ENCODE results near the gene ZNF512B.
"Not testable (repeated sequence)": the region's sequence is repeated elsewhere in the genome, so short reads cannot be mapped to it uniquely, and the experiment has no call there.

The ZNF512B gene, protein sequence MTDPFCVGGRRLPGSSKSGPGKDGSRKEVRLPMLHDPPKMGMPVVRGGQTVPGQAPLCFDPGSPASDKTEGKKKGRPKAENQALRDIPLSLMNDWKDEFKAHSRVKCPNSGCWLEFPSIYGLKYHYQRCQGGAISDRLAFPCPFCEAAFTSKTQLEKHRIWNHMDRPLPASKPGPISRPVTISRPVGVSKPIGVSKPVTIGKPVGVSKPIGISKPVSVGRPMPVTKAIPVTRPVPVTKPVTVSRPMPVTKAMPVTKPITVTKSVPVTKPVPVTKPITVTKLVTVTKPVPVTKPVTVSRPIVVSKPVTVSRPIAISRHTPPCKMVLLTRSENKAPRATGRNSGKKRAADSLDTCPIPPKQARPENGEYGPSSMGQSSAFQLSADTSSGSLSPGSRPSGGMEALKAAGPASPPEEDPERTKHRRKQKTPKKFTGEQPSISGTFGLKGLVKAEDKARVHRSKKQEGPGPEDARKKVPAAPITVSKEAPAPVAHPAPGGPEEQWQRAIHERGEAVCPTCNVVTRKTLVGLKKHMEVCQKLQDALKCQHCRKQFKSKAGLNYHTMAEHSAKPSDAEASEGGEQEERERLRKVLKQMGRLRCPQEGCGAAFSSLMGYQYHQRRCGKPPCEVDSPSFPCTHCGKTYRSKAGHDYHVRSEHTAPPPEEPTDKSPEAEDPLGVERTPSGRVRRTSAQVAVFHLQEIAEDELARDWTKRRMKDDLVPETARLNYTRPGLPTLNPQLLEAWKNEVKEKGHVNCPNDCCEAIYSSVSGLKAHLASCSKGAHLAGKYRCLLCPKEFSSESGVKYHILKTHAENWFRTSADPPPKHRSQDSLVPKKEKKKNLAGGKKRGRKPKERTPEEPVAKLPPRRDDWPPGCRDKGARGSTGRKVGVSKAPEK

DNA sequence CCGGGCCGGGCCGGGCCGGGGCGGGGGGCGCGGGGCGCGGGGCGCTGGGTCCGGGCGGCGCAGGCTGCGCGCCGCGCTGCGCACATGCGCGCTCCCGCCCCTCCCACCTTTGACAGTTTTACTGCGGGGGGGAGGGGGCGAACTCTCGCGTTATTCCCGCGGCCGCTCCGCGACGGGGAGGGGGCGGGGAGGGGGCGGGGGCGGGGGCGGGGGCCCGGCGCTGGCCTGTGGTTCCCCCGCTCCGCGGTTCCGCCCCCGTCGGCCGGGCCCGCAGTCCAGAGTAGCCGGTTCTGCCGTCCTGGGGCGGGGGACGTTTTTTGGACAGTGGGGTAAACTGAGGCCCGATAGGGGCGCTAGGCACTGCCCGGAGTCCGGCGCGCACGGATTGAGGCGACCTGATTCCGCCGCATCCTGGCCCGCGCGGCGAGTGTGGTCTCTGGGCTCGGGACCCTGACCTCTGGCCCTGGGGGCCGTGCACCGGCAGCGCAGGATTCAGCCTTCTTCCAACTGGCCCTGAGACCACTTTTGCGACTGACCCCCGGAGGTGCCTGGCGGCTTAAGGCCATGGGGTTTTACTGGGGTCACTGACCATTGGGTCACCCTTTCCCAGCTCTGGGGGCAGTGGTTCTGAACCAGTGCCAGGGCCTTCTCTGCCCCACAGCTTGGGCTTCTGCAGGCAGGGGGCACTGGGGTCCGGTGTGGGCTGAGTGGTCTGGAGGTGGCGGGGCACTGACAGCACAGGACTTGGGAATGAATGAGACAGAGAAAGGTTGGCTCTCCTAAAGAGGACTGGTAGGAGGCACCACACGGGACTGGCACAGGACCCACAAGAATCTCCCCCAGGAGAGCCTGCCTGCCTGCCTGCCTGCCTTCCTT, at the start of gene ZNF512B:
Gene ZNF512B, minus strand, starts transcription at position 93 of the 876 bp plus-strand sequence. CDS start 1,980 bp downstream, outside the sequence.
- H3K4me3 ChIP-seq (ENCODE audit: low read length) = peak within 1 kb of the TSS; percentile 86
- no peak for TF ChIP-seq ZNF274 (IDR thresholded peaks at IDR 0.05; ENCODE audit: low read depth, low read length)

DNA sequence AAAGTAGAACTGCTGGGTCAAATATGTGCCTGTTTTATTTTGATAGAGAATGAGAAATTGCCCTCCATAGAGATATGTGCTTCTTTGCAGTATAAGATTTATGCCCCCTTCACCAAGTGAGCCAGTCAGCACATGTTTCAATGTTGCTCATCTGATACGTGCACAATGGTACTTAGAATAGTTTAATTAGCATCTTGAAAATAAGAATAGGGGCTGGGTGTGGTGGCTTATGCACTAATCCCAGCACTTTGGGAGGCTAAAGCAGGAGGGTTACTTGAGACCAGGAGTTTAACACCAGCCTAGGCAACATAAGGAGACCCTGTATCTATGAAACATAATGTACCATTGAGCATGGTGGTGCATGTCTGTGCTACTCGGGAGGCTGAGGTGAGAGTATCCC, 45.9 kb upstream of the ZNF512B start:
- H3K4me3 ChIP-seq (ENCODE audit: low read length) = no peak overlapping the region

DNA sequence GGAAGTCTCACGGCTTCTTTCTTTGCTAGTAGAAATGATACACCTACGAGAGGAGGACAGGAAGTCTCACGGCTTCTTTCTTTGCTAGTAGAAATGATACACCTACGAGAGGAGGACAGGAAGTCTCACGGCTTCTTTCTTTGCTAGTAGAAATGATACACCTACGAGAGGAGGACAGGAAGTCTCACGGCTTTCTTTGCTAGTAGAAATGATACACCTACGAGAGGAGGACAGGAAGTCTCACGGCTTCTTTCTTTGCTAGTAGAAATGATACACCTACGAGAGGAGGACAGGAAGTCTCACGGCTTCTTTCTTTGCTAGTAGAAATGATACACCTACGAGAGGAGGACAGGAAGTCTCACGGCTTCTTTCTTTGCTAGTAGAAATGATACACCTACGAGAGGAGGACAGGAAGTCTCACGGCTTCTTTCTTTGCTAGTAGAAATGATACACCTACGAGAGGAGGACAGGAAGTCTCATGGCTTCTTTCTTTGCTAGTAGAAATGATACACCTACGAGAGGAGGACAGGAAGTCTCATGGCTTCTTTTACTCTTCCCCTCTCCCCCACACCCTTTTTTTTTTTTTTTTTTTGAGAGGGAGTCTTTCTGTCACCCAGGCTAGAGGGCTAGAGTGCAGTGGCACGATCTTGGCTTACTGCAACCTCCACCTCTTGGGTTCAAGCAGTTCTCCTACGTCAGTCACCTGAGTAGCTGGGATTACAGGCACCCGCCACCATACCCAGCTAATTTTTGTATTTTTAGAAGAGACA, 42.8 kb upstream of the ZNF512B start:
- H3K4me3 ChIP-seq (ENCODE audit: low read length) = not testable (repeated sequence)

More for the DNA sequence above, 45.9 kb upstream of the ZNF512B start:
- TF ChIP-seq ZNF274 (IDR thresholded peaks at IDR 0.05; ENCODE audit: low read depth, low read length) = no peak

DNA sequence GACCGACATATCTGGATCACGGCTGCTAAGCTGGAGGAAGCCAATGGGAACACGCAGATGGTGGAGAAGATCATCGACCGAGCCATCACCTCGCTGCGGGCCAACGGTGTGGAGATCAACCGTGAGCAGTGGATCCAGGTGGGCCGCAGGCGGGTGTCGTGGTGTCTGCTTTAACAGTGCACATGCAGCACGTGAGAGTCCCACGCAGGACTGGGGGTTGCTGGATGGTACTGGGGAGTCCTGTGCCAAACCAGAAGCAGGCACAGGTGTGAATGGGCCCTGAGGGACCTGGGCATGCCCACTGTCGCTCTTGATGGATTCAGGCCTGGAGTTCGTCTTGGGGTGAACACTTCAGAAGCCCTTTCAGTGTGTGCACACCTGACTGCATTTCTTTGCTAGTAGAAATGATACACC, 41.6 kb upstream of the ZNF512B start:
- no peak overlapping the region for H3K4me3 ChIP-seq (ENCODE audit: low read length)
- TF ChIP-seq ZNF274 (IDR thresholded peaks at IDR 0.05; ENCODE audit: low read depth, low read length) = no peak

DNA sequence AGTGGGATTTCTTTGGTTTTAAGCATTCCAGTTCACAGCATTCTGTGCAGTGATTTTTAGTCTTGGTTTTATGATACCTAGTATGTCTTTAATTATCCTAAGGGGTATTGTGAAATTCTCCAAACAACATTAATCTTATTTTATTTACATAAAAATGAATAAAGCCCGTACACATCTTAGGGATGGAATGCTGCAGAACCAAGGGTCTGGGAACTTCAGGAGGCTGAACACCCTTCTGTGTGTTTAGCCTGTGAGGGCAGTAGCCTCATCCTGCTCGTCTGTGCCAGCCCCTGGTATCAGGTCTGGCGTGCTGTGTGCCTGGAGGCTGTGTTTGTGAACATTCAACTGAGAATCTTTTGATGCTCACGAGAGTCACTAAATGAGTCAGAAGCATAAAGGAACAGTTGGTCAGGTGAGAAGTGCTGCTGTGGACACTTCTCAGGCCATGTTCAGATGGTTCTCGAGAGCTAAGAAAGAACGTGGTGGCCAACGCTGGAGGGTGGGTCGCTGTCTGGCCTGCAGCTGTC, 41.0 kb upstream of the ZNF512B start:
- H3K4me3 ChIP-seq (ENCODE audit: low read length) = no peak overlapping the region
- TF ChIP-seq ZNF274 (IDR thresholded peaks at IDR 0.05; ENCODE audit: low read depth, low read length) = no peak

DNA sequence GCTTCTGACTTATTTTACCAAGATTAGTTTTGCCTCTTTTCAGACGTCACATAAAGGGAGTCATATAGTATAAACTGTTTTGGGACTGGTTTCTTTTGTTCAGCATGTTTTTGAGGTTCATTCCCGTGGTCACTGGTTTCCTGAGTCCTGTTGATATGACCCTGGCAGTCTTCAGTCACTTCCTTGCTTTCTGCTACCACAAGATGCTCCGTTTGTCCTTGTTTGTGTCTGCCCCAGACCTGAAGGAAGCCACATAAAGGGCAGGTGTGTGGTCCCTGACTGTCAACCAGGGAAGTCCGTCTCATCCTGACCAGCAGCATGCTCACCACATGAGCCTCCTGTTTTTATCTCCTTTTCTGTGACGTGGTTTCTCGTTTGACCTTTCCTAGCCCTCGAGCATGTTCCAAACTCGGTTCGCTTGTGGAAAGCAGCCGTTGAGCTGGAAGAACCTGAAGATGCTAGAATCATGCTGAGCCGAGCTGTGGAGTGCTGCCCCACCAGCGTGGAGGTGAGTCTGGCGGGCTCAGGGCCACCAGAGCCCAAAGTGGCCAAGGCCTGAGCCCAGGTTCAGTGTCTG, 40.2 kb upstream of the ZNF512B start:
- TF ChIP-seq ZNF274 (IDR thresholded peaks at IDR 0.05; ENCODE audit: low read depth, low read length) = no peak
- H3K4me3 ChIP-seq (ENCODE audit: low read length) = no peak overlapping the region

DNA sequence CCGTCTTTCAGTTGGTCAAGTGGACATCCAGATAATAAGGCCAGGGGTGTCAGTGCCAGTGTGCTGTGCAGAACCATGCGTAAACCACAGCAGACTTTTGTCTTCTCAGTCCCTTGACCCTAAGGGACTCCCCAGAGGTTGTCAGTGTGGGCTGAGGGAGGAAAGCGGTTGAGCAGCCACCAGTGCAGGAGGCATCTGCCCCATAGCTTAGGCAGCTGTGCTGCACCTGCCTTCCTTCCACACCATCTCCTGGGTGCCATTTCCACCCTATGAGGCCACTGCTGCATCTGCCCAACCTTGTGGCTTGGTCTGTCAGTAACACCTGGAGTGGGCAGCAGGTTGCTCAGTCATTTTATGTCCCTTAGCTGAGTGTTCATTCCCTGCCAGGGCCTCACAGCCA, 37.2 kb upstream of the ZNF512B start:
- TF ChIP-seq ZNF274 (IDR thresholded peaks at IDR 0.05; ENCODE audit: low read depth, low read length) = no peak
- no peak overlapping the region for H3K4me3 ChIP-seq (ENCODE audit: low read length)

DNA sequence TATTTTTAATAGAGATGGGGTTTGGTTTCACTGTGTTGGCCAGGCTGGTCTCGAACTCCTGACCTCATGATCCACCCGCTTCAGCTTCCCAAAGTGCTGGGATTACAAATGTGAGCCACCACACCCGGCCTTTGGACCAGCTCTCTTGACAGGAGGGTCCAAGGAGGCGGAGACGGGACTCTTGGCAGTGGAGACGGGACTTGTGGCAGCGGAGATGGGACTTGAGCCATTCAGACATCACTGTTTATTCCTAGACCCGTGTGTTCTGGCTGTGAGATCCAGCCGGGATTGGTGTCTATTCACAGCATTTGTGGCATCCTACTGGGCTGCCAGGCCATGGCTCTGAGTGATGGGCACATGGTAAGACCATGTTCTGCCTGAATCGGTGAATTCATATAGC, 36.8 kb upstream of the ZNF512B start:
- H3K4me3 ChIP-seq (ENCODE audit: low read length) = no peak overlapping the region
- no peak for TF ChIP-seq ZNF274 (IDR thresholded peaks at IDR 0.05; ENCODE audit: low read depth, low read length)

DNA sequence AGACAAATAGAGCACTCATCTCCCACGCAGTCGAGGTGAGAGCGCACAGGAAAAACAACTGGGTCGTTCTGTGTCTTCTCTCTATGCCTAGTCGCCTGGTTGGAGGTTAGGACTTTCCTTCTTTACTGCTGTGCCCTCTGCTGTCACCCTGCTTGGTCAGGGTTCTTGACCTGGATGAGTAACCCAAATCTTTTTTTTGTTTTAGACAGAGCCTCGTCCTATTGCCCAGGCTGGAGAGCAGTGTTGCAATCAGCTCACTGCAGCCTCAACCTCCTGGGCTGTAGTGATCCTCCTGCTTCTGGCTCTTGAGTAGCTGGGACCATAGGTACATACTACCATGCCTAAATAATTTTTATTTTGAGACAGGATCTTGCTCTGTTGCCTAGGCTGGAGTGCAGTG, 35.7 kb upstream of the ZNF512B start:
- no peak for TF ChIP-seq ZNF274 (IDR thresholded peaks at IDR 0.05; ENCODE audit: low read depth, low read length)

DNA sequence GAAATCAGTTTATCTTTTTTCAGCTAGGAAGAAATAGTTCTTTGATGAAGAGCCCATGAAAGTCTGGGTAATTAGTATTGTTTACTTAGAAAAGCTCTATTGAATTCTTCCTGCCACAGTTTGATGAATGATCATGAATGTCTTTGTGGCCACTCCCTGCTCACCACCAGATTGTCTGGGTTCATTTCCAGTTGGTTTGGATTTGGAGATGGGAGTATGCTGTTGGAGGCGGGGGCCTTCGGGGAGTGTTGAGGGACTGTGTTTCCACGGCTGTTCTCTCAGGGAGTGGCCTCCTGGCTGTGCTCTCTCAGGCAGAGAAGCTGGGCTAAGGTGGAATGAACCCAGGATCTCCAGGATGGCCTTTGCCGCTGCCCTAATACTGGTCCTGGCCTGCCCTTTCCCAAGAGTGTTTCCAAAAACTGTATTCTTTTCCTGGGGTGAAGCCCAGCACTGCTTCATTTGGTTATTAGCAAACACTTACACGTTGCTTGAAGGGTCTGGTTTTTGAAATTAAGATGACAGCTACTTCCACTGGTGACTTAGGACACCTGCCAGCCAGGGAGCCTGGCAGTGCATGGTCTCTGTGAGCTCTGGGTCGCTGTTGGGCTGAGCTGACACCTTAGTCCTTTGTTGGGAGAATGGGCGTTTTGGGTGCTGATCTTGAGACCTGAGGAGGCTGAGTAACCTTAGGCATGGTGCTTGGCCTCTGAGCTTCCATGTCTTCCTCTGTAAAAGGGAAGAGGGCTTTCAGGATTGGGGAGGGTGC, 34.4 kb upstream of the ZNF512B start:
- no peak for TF ChIP-seq ZNF274 (IDR thresholded peaks at IDR 0.05; ENCODE audit: low read depth, low read length)
- no peak overlapping the region for H3K4me3 ChIP-seq (ENCODE audit: low read length)

More for the DNA sequence above, 35.7 kb upstream of the ZNF512B start:
- no peak overlapping the region for H3K4me3 ChIP-seq (ENCODE audit: low read length)

DNA sequence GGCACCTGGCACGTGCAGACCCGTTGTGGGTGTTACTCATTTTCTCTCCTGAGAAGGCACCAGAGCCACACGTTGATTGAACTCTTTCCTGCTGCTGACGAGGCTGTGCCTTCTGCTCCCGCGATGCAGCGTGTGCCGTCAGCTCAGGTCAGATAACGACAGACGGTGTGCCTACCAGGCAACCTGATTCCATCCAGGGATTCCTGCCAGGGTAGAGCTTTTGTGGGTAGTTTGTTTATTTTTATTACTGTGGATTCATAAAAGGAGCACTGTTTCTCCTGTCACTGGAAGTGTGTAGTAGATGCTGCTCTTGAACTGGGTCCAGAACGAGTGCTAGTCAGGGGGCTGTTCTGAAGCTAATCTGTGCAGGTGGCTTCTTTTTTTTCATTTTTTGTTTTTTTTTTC, 31.9 kb upstream of the ZNF512B start:
- no peak for TF ChIP-seq ZNF274 (IDR thresholded peaks at IDR 0.05; ENCODE audit: low read depth, low read length)
- no peak overlapping the region for H3K4me3 ChIP-seq (ENCODE audit: low read length)

DNA sequence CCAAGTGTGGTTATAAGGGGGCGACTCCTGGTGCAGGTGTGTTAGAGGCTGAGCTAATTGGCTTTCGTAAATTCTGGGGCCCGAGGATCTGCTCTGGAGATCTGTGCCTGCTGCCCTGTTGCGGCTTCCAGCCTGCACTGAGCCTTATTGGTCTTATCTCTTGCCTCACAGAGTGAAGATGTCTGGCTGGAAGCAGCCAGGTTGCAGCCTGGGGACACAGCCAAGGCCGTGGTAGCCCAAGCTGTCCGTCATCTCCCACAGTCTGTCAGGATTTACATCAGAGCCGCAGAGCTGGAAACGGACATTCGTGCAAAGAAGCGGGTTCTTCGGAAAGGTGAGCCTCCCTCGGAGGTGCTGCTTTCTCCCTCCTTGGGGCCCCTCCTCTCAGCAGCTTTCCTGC, 31.2 kb upstream of the ZNF512B start:
- H3K4me3 ChIP-seq (ENCODE audit: low read length) = no peak overlapping the region

More for the DNA sequence above, 31.2 kb upstream of the ZNF512B start:
- no peak for TF ChIP-seq ZNF274 (IDR thresholded peaks at IDR 0.05; ENCODE audit: low read depth, low read length)
